Measurements from ENCODE around the gene PFDN4. TPM values are rescaled to one million over a fixed set of nuclear protein-coding genes. Genes with fewer than 3 reads are reported as not detected.

Gene PFDN4
- total and polyA plus RNA-seq, 2 experiments from 2014 or later: 64.5 to 80.1 TPM

DNA sequence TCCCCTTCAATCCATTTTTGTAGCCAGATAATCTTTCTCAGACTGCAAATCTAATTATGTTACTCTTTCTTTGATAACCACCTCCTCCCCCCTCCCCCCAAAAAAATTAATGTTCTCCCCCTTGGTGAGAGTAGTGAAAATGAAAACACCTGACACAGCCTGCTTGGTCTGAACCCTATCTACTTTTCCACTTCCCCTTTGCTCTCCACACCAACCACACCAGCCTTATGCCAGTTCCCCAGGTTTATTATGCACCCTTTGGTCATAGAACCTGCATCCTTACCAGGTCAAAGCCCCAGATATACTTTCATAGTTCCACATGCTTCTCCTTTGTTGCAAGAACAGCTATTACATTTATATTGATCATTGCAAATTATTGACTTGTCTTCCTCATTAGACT lies 19.4 kb downstream of the PFDN4 start:
- no peaks in the 10 kb centered on the region for H3K36me3 ChIP-seq (ENCODE audit: low read depth)
- H3K9me2 ChIP-seq (ENCODE audit: insufficient read depth): no peaks in the 10 kb centered on the region
- H3K9me3 ChIP-seq (ENCODE audit: low read depth): no peaks in the 10 kb centered on the region
- H3K4me1 ChIP-seq (ENCODE audit: insufficient read depth): peaks cover 3% of the 10 kb centered on the region; the same call in 1 of the 2 replicates
- TF ChIP-seq EZH2phosphoT487 (IDR thresholded peaks at IDR 0.05; ENCODE audit: insufficient read depth, low read depth) (no peak), EZH2 (IDR thresholded peaks at IDR 0.05; ENCODE audit: insufficient read depth, poor library complexity, severe bottlenecking) (no peak)
- no peak overlapping the region for H2AFZ ChIP-seq
- in situ Hi-C loops (cut with MboI): no loop called here
- no peak overlapping the region for H3K4me3 ChIP-seq
- no peaks in the 10 kb centered on the region for H3K27me3 ChIP-seq (replicated peaks; ENCODE audit: insufficient read depth)
- no peak for DNase-seq
- H3F3A ChIP-seq (ENCODE audit: insufficient read depth): no peaks in the 10 kb centered on the region
- H4K20me1 ChIP-seq (ENCODE audit: insufficient read depth): no peaks in the 10 kb centered on the region
- no peak overlapping the region for H3K27ac ChIP-seq
- no peaks in the 10 kb centered on the region for H3K79me2 ChIP-seq (ENCODE audit: insufficient read depth)
- H3K9ac ChIP-seq: no peak overlapping the region
- H3K4me2 ChIP-seq (ENCODE audit: unreplicated experiment): no peak overlapping the region

DNA sequence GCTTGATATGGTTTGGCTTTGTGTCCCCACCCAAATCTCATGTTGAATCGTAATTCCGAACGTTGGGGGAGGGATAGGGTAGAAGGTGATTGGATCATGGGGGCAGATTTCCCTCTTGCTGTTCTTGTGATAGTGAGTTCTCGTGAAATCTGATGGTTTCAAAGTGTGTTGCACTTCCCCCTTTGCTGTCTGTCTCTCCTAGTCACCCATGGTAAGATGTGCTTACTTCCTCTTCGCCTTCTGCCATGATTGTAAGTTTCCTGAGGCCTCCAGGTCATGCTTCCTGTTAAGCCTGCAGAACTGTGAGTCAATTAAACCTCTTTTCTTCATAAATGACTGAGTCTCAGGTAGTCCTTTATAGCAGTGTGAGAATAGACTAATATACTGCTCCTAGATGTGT lies 19.9 kb downstream of the PFDN4 start:
- H3K9me2 ChIP-seq (ENCODE audit: insufficient read depth): no peaks in the 10 kb centered on the region
- H3K27me3 ChIP-seq (replicated peaks; ENCODE audit: insufficient read depth): no peaks in the 10 kb centered on the region
- no peak overlapping the region for H3K4me3 ChIP-seq
- H2AFZ ChIP-seq: no peak overlapping the region
- TF ChIP-seq EZH2phosphoT487 (IDR thresholded peaks at IDR 0.05; ENCODE audit: insufficient read depth, low read depth): no peak
- TF ChIP-seq EZH2 (IDR thresholded peaks at IDR 0.05; ENCODE audit: insufficient read depth, poor library complexity, severe bottlenecking): no peak
- H3K9me3 ChIP-seq (ENCODE audit: low read depth): no peaks in the 10 kb centered on the region
- WGBS, 2 experiments (ENCODE audit: low coverage in 1 of 2, low lambda C conversion rate in 2 of 2, missing lambda C conversion rate in 2 of 2): 91 to 92% methylated on average over 5 of the region's 5 CpGs
- no peak overlapping the region for H3K9ac ChIP-seq
- H3K4me2 ChIP-seq (ENCODE audit: unreplicated experiment): no peak overlapping the region
- H3K36me3 ChIP-seq (ENCODE audit: low read depth): no peaks in the 10 kb centered on the region
- H3K27ac ChIP-seq: no peak overlapping the region
- H3F3A ChIP-seq (ENCODE audit: insufficient read depth): no peaks in the 10 kb centered on the region
- no peaks in the 10 kb centered on the region for H3K79me2 ChIP-seq (ENCODE audit: insufficient read depth)
- no peaks in the 10 kb centered on the region for H3K4me1 ChIP-seq (ENCODE audit: insufficient read depth)
- in situ Hi-C loops (cut with MboI): no loop called here
- no peak for DNase-seq
- no peaks in the 10 kb centered on the region for H4K20me1 ChIP-seq (ENCODE audit: insufficient read depth)

DNA sequence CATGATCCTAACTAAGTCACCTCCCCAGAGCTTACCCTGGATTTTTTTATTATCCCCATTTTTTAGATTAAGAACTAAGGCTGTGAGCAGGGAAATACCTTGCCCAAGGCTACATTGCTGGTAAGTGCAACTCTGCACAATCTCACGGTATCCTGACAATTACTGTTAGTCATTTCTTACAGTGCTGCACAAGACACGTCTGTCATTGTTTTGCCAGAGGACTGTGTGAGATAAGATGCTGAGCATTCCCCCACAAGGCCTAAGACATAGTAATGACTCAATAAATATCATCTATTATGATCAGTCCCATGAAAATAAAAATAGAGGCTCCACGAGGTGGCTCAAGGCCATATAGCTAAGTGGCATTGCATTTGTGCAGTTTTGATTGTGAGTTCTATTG lies 21.0 kb downstream of the PFDN4 start:
- Histone ChIP-seq H3K27me3 (replicated peaks; ENCODE audit: insufficient read depth) (no peaks in the 10 kb centered on the region), H3K4me3 (no peak overlapping the region), H3K79me2 (ENCODE audit: insufficient read depth) (no peaks in the 10 kb centered on the region), H3K9me3 (ENCODE audit: low read depth) (no peaks in the 10 kb centered on the region), H2AFZ (no peak overlapping the region), H3K9ac (no peak overlapping the region), H4K20me1 (ENCODE audit: insufficient read depth) (no peaks in the 10 kb centered on the region), H3F3A (ENCODE audit: insufficient read depth) (no peaks in the 10 kb centered on the region), H3K4me2 (ENCODE audit: unreplicated experiment) (no peak overlapping the region), H3K27ac (no peak overlapping the region), H3K36me3 (ENCODE audit: low read depth) (no peaks in the 10 kb centered on the region), H3K9me2 (ENCODE audit: insufficient read depth) (no peaks in the 10 kb centered on the region), H3K4me1 (ENCODE audit: insufficient read depth) (no peaks in the 10 kb centered on the region)
- peak; percentile 56 for DNase-seq
- in situ Hi-C loops (cut with MboI): no loop called here
- TF ChIP-seq EZH2phosphoT487 (IDR thresholded peaks at IDR 0.05; ENCODE audit: insufficient read depth, low read depth): no peak
- no peak for TF ChIP-seq EZH2 (IDR thresholded peaks at IDR 0.05; ENCODE audit: insufficient read depth, poor library complexity, severe bottlenecking)
- 35 to 46% methylated on average over 3 of the region's 3 CpGs for WGBS, 2 experiments (ENCODE audit: low coverage in 1 of 2, low lambda C conversion rate in 2 of 2, missing lambda C conversion rate in 2 of 2)

DNA sequence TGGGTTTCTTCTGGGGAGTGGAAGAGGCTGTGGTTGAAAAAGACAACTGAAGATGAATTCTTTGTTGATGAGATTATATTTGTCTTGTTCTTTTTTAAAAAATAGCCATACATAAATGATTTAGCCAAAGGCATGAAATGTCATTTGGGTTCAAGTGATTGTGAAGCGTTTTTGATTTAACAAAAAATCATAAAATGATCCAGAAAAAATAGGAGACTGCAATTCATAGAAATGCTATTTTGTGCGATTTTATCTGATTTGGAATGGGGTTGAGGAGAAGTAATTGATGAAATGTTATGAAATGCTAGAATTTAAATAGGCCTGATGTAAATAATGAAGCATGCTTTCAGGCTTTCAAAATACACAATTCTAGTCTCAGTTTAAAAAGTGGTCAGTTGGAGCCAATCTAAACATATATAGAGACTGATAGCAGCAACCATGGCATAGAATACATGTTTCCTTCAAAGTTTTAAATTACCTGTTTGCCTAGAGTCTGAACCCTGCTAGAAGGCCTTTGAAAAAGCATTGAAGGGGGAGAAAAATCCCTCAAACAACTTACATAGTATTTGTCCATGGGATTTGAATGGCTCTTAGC lies 21.8 kb downstream of the PFDN4 start:
- WGBS, 2 experiments (ENCODE audit: low coverage in 1 of 2, low lambda C conversion rate in 2 of 2, missing lambda C conversion rate in 2 of 2): 82 to 89% methylated on average over 2 of the region's 2 CpGs
- TF ChIP-seq EZH2 (IDR thresholded peaks at IDR 0.05; ENCODE audit: insufficient read depth, poor library complexity, severe bottlenecking) (no peak), EZH2phosphoT487 (IDR thresholded peaks at IDR 0.05; ENCODE audit: insufficient read depth, low read depth) (no peak)
- Histone ChIP-seq H3K9me2 (ENCODE audit: insufficient read depth) (no peaks in the 10 kb centered on the region), H3K4me2 (ENCODE audit: unreplicated experiment) (no peak overlapping the region), H3K4me1 (ENCODE audit: insufficient read depth) (no peaks in the 10 kb centered on the region), H2AFZ (no peak overlapping the region), H3K9ac (no peak overlapping the region), H3K79me2 (ENCODE audit: insufficient read depth) (no peaks in the 10 kb centered on the region), H3K9me3 (ENCODE audit: low read depth) (no peaks in the 10 kb centered on the region), H3K27ac (no peak overlapping the region), H3F3A (ENCODE audit: insufficient read depth) (no peaks in the 10 kb centered on the region), H4K20me1 (ENCODE audit: insufficient read depth) (no peaks in the 10 kb centered on the region), H3K36me3 (ENCODE audit: low read depth) (no peaks in the 10 kb centered on the region), H3K4me3 (no peak overlapping the region), H3K27me3 (replicated peaks; ENCODE audit: insufficient read depth) (no peaks in the 10 kb centered on the region)
- DNase-seq: no peak
- in situ Hi-C loops (cut with MboI): no loop called here

DNA sequence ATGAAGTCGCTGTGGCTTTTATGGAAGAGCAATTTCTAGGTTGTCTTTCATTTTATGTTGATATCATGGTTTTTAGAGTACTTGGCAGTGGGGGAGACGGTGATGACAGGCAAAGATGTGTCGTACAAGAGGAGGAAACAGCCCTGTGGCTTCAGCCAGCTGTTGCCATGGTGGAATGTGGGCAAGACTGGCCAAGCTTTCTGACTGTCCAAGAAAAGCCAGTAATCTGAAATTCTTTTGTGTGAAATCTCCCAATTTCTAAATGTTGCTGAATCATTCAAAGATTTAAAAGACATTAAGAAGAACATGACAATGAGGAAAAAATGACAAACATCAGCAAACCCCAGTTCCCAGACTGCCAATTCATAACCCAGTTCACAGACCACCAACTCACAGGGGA lies 23.1 kb downstream of the PFDN4 start:
- no peaks in the 10 kb centered on the region for H3K79me2 ChIP-seq (ENCODE audit: insufficient read depth)
- H2AFZ ChIP-seq: no peak overlapping the region
- TF ChIP-seq EZH2phosphoT487 (IDR thresholded peaks at IDR 0.05; ENCODE audit: insufficient read depth, low read depth): no peak
- TF ChIP-seq EZH2 (IDR thresholded peaks at IDR 0.05; ENCODE audit: insufficient read depth, poor library complexity, severe bottlenecking): no peak
- in situ Hi-C loops (cut with MboI): no loop called here
- H3K36me3 ChIP-seq (ENCODE audit: low read depth): no peaks in the 10 kb centered on the region
- no peak overlapping the region for H3K9ac ChIP-seq
- H3K9me2 ChIP-seq (ENCODE audit: insufficient read depth): no peaks in the 10 kb centered on the region
- no peaks in the 10 kb centered on the region for H3K9me3 ChIP-seq (ENCODE audit: low read depth)
- H3K27me3 ChIP-seq (replicated peaks; ENCODE audit: insufficient read depth): 0 out of 2 replicates have a peak, but pooled peaks cover 4% of the 10 kb centered on the region
- no peak overlapping the region for H3K4me3 ChIP-seq
- H3K4me2 ChIP-seq (ENCODE audit: unreplicated experiment): peak overlapping the region; percentile 27
- no peaks in the 10 kb centered on the region for H3K4me1 ChIP-seq (ENCODE audit: insufficient read depth)
- peak; percentile 48 for DNase-seq
- H3F3A ChIP-seq (ENCODE audit: insufficient read depth): no peaks in the 10 kb centered on the region
- H4K20me1 ChIP-seq (ENCODE audit: insufficient read depth): no peaks in the 10 kb centered on the region
- WGBS, 2 experiments (ENCODE audit: low coverage in 1 of 2, low lambda C conversion rate in 2 of 2, missing lambda C conversion rate in 2 of 2): 47 to 51% methylated on average over 3 of the region's 3 CpGs
- 0 out of 2 replicates have a peak overlapping the region, but pooled peaks have one; percentile 2 for H3K27ac ChIP-seq

Data from GM23248 (cell line).